ENCODE measurements around the gene RPS15.

Gene RPS15

DNA sequence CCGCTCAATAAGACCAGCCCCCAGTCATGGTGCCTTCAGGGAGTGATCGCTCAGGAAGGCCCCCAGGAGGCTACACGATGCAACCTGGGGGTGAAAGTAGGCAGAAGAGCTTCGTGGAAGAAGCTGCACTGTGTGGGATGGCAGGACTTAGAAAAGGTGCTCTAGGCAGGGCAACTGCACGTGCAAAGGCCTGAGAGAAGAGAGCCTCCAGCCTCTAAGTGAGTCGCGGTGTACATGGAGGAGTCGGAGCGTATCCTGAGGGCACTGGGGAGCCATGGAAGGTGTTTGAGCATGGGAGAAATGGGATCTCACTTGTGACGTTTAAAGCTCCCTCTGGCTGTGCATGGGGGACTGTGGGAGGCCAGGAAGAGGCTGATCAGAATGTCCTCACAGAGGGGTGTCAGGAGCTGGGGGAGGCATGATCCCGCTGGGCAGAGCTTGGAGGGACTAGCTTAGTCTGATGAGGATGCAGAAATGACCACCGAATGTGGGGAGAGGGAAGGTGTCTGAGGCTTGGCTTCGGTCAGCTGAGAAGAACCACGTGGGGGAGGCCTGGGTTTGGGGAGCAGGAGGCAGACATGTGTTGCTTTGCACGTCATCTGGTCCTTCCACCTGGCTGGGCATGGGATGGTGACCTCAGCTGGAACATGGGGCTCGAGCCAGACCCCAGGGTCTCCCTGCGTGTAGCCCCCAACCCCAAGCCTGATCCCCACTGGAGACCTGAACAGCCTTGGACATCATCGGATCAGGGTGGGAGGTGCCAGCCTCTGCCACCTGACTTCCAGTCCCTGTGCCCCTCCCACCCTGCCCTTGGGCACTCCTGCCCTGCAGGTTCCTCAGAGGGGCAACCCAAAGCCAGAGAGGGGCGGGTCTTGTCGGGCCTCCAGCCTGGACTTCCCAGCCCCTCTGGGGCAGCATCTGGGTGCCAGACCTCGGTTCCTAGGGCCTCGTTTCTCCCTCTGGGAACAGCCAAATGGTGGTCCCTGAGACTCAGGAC, 12.8 kb downstream of the RPS15 start:
- in situ Hi-C loops (cut with MboI; ENCODE audit: low sequenced_read_pairs) = no loop called here

DNA sequence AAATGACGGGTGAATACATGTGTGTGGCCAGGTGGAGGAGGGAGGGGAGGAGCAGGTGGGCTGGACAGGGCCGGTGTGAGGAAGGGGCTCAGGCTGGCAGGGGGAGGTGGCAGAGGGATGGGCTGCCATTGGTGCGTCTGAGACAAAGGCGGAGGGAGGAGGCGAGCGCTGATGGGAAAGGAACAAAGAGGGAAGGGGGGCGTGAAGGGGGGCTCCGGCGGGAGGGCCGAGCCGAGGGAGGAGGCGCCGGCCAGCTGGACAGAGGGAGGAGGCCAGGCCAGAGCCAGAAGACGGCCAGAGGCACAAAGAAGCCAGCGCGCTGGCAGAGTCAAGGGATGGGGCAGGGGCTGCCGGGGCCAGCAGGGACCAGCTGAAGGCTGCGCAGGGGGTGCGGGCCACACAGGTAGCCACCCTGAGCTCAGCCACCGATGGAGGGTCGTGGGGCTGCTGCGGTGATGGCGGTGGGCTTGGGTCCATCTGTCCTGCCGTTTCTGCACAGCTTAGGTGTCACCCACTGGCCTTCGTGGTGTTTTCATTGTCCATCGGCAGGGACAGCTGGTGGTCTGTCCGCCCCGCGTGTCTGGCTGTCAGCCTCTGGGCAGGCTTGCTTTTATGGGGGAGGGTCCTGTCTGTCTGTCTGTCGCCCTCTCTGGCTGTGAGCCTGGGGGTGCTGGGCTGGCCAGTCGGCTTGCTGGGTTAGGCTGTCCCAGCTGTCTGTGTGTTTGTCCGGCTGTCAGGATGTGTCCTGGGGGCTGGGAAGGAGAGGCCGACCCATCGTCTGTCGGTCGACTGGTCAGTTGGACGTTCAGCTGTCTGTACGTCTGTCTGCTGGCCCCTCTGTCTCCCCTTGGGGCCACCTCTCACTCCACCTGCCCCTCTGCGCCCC, 14.0 kb downstream of the RPS15 start:
- in situ Hi-C loops (cut with MboI; ENCODE audit: low sequenced_read_pairs) = no loop called here

- in situ Hi-C loops (cut with MboI; ENCODE audit: low sequenced_read_pairs) = no loop called here
Observed at GRCh38 chr19:1452802-1453524, 14.8 kb downstream of the RPS15 start.

DNA sequence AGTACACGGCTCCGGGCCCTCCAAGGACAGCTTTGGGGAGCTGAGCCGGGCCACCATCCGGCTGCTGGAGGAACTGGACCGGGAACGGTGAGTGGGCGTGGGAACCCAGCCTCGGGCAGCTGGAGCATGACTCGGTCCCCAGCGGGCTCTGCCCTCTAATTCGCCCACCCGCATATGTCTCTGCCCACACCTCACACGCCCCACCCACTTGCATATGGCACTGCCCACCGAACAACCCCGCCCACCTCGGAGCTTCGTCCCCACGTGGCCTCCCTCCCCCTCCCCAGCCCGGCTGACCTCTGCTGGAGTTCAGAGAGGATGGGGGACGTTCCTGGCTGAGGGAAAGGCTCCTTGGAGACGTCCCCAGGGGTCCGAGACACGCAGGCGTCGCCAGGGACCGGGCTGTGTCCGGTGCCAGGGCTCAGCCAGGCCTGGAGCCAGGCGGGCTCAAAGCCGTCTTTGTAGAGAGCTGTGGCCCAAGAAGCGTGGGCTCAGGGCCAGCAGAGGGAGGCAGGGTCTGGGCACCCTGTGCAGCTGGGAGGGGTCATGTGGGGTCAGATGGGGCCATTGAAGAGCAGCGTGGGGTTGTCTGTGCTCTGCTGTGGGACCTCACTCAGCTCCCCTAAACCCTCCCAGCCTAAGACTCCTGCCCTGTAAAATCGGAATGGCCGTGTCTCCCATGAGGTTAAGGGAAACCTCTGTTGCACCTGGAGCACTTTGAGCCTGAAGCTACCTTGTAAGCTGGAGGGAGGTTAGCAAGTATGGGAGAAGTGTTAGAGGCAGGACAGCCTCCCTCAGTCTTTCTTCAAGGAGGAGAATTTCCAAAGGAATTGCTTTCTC, 15.5 kb downstream of the RPS15 start:
- in situ Hi-C loops (cut with MboI; ENCODE audit: low sequenced_read_pairs) = no loop called here

DNA sequence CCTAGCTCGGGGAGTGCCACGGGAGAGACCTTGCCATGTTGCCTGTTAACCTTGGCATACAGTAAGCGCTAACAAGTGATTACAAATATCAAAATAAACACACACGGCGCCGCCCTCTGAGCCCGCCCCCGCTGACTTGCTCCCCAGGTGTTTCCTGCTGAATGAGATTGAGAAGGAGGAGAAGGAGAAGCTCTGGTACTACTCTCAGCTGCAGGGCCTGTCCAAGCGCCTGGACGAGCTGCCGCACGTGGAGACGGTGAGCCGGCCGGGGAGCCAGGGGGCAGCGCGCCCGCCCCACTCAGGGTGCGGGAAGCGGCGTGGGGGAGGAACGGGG, 16.8 kb downstream of the RPS15 start:
- in situ Hi-C loops (cut with MboI; ENCODE audit: low sequenced_read_pairs) = no loop called here

DNA sequence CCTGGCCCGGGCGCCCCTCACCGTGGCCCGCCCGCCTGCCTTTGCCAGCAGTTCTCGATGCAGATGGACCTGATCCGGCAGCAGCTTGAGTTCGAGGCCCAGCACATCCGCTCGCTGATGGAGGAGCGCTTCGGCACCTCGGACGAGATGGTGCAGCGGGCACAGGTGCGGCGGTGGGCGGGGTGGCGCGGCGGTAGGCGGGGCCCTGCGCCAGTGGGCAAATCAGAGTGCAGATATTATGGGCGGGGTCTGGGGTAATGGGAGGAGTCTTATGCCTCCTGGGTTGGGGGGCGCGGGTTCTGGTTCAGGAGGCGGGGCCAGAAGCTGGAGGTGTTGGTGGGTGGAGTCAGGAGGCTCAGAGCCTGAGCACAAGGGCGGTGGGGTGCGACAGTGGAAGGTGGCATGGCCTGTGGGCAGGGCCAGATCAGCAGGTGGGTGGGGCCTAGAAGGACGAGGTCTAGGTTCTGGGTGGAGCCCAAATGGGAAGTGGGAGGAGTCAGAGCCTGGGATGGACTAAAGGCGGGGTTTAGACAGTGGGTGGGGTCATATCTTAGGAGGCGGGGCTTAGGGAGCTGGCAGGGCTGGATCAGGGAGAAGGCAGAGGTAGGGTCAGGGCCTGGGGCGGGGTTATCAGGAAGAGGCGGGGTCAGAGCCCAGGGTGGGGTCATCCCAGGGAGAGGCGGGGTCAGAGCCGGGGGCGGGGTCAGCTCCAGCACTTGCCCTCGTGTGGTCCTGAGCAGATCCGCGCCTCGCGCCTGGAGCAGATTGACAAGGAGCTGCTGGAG, 17.3 kb downstream of the RPS15 start:
- in situ Hi-C loops (cut with MboI; ENCODE audit: low sequenced_read_pairs) = no loop called here

- in situ Hi-C loops (cut with MboI; ENCODE audit: low sequenced_read_pairs) = no loop called here
Observed at GRCh38 chr19:1456121-1456900, 18.1 kb downstream of the RPS15 start.

- in situ Hi-C loops (cut with MboI; ENCODE audit: low sequenced_read_pairs) = no loop called here
Observed at GRCh38 chr19:1457031-1457739, 19.0 kb downstream of the RPS15 start.

DNA sequence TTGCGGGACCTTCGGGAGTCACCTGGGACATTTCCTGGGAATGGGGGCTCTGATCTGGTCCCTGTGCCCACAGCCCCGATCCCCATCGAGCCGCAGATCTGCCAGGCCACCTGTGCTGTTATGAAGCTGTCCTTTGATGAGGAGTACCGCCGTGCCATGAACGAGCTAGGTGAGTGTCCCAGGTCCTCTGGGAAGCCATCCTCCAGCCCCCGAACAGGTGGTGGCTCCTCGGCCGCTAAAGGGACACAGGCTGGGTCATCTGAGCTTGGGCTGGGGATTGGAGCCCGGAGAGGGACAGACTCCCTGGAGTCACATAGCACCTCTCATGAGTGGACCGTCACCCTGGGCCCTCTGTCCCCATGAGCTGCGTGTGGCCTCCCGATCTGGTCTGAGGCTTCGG, 19.7 kb downstream of the RPS15 start:
- in situ Hi-C loops (cut with MboI; ENCODE audit: low sequenced_read_pairs) = no loop called here

- in situ Hi-C loops (cut with MboI; ENCODE audit: low sequenced_read_pairs) = no loop called here
Observed at GRCh38 chr19:1459479-1459878, 21.3 kb downstream of the RPS15 start.

GRCh38 chr19:1460033-1460995, 22.1 kb downstream of the RPS15 start:
- in situ Hi-C loops (cut with MboI; ENCODE audit: low sequenced_read_pairs) = no loop called here

GRCh38 chr19:1461862-1462261, 23.7 kb downstream of the RPS15 start:
- in situ Hi-C loops (cut with MboI; ENCODE audit: low sequenced_read_pairs) = no loop called here

DNA sequence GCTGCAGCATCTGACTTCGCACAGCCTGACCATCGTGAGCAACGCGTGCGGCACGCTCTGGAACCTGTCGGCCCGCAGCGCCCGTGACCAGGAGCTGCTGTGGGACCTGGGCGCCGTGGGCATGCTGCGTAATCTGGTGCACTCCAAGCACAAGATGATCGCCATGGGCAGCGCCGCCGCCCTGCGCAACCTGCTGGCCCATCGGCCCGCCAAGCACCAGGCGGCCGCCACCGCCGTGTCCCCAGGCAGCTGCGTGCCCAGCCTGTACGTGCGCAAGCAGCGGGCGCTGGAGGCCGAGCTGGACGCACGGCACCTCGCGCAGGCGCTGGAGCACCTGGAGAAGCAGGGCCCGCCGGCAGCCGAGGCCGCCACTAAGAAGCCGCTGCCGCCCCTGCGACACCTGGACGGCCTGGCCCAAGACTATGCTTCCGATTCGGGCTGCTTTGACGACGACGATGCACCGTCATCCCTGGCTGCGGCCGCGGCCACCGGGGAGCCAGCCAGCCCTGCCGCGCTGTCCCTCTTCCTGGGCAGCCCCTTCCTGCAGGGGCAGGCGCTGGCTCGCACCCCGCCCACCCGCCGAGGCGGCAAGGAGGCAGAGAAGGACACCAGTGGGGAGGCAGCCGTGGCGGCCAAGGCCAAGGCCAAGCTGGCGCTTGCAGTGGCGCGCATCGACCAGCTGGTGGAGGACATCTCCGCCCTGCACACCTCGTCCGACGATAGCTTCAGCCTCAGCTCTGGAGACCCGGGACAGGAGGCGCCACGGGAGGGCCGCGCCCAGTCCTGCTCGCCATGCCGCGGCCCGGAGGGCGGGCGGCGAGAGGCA, 27.2 kb downstream of the RPS15 start:
- in situ Hi-C loops (cut with MboI; ENCODE audit: low sequenced_read_pairs) = no loop called here

GRCh38 chr19:1466018-1466460, 27.8 kb downstream of the RPS15 start:
- in situ Hi-C loops (cut with MboI; ENCODE audit: low sequenced_read_pairs) = no loop called here

GRCh38 chr19:1466461-1467214, 28.4 kb downstream of the RPS15 start:
- in situ Hi-C loops (cut with MboI; ENCODE audit: low sequenced_read_pairs) = no loop called here

GRCh38 chr19:1467215-1467489, 29.0 kb downstream of the RPS15 start:
- in situ Hi-C loops (cut with MboI; ENCODE audit: low sequenced_read_pairs) = no loop called here

All from HL-60/S4 treated with phorbol 12-myristate 13-acetate at 8.2 ng/mL for 4 days and 3 days (cell line).